HL-60/S4 treated with phorbol 12-myristate 13-acetate at 8.2 ng/mL for 4 days and 3 days (cell line): ENCODE measurements around the gene PLEKHG3.
"Not testable (repeated sequence)": the region's sequence is repeated elsewhere in the genome, so short reads cannot be mapped to it uniquely, and the experiment has no call there.

ENCODE experiments used
- in situ Hi-C: fragments of 300-500 bp; cut with MboI; formaldehyde crosslinking; loops from 2 replicates; pipeline ENCODE4 v1.15.0; 2022; ENCODE audit warnings: low sequenced_read_pairs

Gene PLEKHG3

DNA sequence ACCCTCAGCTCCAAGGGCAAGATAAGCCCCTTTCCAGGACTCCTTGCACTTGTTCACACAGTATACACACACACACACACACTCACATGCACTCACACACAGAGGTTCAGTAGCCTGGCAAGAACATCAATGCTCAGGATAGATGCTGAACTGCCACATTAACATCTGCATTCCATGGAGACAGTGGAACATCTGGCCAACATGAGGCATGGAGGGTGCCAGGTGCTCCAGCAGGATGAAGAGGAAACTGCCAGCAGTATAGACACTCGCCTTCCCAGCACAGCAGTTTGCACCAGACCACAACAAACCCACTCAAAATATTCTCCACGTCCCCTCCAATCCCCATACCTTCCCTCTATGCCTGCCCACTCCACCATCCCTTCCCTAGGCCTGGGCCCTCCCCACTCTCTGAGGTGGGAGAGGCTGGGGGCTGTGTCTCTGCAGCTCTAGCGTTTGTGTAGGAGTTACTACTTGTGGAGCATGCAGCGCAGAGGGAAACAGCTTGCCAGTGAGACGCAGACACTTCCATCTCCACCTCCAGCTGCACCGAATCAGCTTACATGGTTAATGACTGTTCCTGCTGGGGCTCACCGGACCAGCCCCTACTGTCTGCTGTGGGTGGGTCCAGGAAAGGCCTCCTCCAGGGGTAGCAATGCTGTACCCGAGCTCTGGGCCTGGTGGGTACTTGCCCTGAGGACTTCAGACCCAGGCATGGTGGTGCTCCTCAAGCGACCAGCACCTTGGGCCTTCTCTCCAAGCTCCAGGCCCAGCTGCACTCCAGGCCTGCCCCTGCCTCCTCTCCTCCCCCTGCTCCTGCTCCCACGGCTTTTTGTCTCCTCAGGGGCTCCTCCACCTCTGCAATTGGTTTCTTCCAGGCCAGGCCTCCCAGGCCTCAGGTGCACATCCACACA lies 18.6 kb upstream of the PLEKHG3 start:
- in situ Hi-C loops: no loop called here

- in situ Hi-C loops: no loop called here
These were observed 18.0 kb upstream of the PLEKHG3 start for GRCh38 chr14:64686282-64686615.

GRCh38 chr14:64688031-64688430 lies 16.2 kb upstream of the PLEKHG3 start:
- in situ Hi-C loops: no loop called here

DNA sequence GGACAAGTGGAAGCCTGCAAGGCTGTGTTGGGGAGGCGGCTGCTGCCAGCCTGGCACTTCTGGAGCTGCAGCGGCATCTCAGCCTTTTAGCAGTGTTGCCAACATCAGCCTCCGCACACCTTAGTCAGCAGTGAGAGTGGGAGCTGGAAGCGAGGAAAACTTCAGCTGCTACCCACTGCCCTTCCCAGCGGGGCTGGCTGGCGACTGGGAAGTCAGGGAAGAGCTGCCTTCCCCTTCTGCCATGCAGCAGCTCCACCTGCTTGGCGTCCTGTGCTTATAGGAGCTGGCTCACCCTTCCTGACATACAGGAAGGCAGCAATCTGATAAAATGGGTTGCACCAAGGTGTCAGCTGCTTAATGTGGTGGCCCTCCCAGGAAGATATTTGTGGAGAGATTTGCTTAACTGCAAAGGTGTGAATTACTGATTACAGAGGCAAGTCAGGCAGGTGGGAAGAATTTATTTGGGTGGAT lies 15.4 kb upstream of the PLEKHG3 start:
- in situ Hi-C loops: no loop called here

DNA sequence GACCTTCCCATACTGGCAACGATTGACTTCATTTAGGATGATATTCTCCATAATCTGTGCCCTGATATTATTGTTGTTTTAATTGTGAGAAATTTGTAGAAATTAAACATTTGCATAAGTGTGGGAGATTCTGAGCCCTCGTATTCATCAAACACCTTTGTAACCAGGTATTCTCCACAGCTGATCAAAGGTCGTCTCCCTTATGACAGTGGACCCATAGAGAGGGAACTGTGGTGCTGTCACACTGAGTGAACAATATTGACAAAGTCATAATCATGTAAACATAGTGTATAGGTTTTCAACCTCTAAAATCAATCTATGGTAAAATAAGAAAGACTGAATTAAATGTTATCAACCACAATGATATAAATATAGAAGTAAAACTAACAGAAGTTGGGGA lies 14.9 kb upstream of the PLEKHG3 start:
- in situ Hi-C loops: no loop called here

DNA sequence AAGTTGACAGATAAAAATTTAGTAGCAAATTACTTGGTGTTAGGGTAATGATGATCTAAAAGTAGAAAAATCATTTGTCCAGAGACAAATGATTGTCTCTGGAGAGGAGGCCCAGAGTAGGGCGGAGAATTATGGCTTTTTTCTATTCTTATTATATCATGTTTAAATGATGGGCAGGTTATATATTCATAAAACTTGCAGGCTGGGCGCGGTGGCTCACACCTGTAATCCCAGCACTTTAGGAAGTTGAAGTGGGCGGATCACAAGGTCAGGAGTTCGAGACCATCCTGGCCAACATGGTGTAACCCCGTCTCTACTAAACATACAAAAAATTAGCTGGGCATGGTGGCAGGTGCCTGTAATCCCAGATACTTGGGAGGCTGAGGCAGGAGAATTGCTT lies 13.6 kb upstream of the PLEKHG3 start:
- in situ Hi-C loops: not testable (repeated sequence)

GRCh38 chr14:64691376-64691775 lies 12.8 kb upstream of the PLEKHG3 start:
- in situ Hi-C loops: no loop called here

DNA sequence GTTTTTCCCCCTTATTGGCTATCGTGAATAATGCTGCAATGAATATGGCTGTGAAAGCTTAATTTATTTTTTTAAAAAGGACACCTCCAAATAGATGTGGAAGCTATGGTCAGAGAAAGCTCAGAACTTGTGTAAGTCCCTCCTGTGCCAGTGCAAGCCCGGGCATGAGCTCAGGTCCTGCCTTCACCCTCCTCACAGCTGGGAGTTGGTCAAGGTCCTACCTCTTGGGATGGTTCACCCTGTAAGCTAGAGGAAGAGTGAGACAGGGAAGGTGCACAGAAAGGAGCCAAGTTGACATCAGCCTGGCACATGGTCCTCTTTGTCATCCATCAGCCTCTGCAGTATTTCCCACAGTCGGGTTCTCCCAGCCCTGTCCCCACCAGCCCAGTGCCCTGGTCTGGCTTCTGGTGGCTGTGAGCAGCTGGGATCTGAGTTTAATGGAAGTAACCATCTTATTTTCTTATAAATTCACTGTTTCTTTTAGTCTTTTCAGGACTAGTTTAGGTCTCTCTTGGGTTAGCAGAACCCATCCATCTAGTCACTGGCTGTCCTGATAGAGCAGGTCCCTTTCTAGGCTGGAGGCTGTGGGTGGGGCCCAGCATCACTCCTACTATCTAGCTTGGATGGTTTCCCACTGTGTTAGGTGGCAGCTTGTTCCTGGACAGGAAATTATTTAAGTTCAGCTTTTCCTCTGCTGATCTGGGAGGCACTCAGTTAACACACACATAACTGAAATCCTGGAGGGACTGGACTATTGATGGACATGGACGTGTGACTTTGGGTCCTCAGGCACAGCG lies 11.8 kb upstream of the PLEKHG3 start:
- in situ Hi-C loops: no loop called here

GRCh38 chr14:64692986-64693809 lies 11.0 kb upstream of the PLEKHG3 start:
- in situ Hi-C loops: no loop called here

- in situ Hi-C loops: no loop called here
These were observed 10.4 kb upstream of the PLEKHG3 start for GRCh38 chr14:64693810-64694165.

- in situ Hi-C loops: no loop called here
These were observed 9.2 kb upstream of the PLEKHG3 start for GRCh38 chr14:64695071-64695470.

GRCh38 chr14:64696355-64696857 lies 7.8 kb upstream of the PLEKHG3 start:
- in situ Hi-C loops: no loop called here

DNA sequence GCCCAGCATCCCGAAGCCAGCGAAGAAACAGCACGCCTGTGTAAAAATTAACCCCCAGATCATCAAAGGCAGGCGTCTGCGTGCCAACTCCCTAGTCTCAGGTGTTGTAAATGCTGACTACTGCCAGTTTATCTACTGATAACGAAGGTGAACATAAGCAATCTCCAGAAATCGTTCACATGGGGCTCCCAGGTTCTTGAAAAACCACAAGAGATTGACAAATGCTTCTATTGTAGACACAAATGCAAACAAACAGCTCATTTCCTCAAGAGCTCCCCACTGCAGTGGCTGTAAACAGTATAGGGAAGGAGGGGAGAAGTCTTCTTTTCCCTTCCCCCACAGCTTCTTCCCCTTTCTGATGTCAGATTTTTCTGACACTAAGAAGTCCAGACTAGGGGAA lies 5.3 kb upstream of the PLEKHG3 start:
- in situ Hi-C loops: no loop called here

GRCh38 chr14:64700290-64700689 lies 3.9 kb upstream of the PLEKHG3 start:
- in situ Hi-C loops: no loop called here

DNA sequence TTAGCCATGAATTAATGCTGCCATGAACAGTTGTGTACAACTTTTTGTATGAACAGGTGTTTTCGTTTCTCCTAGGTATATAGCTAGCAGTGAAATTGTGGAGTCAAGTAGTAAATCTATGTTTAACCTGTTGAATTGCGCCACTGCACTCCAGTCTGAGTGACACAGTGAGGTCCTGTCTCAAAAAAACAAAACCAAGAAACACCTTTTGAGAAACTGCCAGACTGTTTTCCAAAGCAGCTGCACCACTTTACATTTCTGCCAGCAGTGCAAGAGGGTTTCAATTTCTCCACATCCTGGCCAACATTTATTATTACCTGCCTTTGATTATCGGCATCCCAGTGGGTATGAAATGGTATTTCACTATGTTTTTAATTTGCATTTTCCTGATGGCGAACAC lies 3.3 kb upstream of the PLEKHG3 start:
- in situ Hi-C loops: no loop called here

DNA sequence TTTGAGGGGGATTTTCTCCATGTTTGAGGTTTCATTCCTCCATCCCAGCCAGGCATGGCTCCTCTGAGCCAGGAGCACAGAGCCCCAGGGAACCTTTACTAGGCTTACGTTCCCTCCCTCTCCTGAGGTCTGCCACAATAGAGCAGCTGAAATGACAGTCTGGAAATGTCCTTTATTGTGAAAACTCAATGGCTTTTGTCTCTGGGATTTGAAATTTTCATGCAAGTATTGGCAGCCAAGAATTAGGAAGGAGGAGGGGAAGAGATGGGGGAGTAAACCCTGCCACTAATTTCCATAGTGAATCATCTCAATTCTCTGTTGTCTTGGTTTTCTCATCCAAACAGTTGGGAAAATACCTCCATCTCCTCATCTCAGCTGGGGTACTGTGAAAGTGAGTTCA lies 2.6 kb upstream of the PLEKHG3 start:
- in situ Hi-C loops: no loop called here

GRCh38 chr14:64702493-64703394 lies 1.5 kb upstream of the PLEKHG3 start:
- in situ Hi-C loops: no loop called here

- in situ Hi-C loops: no loop called here
These were observed 655 bp upstream of the PLEKHG3 start for GRCh38 chr14:64703395-64704142.

DNA sequence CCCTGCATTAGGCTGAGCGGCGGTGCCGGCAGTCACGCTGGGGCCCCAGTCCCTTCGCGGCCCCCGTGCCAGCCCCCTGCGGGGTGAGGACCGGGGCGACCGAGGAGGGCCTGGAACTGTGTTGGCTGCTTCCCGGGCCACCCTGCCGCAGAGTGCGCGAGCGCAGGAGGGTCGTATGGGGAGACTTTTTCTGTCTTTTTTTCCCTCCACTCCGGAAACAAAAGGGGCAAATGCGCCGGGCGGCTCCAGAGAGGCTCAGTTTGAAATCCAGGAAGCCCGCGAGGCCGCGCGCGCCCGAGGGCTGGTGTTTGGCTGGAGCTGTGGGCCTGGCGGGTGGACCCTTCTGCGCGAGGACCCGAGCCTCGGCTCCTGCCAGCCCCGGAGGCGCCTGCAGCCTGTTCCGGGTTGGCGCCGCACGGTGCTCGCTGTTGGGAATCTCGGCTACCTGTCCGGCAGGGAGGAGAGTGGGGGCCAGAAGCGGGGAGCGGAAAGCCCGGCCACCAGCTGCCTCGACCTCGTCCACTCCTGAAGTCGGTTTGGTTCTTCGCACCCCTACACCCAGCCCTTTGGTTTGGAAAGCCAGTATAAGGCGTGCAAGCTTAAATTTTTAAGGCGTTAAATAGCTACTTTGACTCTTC lies 638 bp downstream of the PLEKHG3 start:
- in situ Hi-C loops: no loop called here
